GM18520 (cell line): ENCODE measurements around the gene ITSN2.
"Not testable (repeated sequence)": the region's sequence is repeated elsewhere in the genome, so short reads cannot be mapped to it uniquely, and the experiment has no call there.

Experiments
- ATAC-seq: cut with Tn5 transposase; IDR thresholded peaks from one replicate; pipeline ENCODE4 v1.9.1; 2021; ENCODE audit not compliant: unreplicated experiment

Gene ITSN2

GRCh38 chr2:24222946-24223345, 137.4 kb downstream of the ITSN2 start:
- ATAC-seq = no peak

- ATAC-seq = no peak
These were observed 138.8 kb downstream of the ITSN2 start for GRCh38 chr2:24221343-24222050.

- ATAC-seq = no peak
These were observed 139.6 kb downstream of the ITSN2 start for GRCh38 chr2:24220554-24221291.

GRCh38 chr2:24214880-24215279, 145.5 kb downstream of the ITSN2 start:
- ATAC-seq = peak; percentile 96

GRCh38 chr2:24211408-24211807, 148.9 kb downstream of the ITSN2 start:
- ATAC-seq = no peak

- no peak for ATAC-seq
These were observed 149.6 kb downstream of the ITSN2 start for GRCh38 chr2:24210723-24211122.

GRCh38 chr2:24210106-24210455, 150.3 kb downstream of the ITSN2 start:
- ATAC-seq = no peak

- ATAC-seq = no peak
These were observed 150.8 kb downstream of the ITSN2 start for GRCh38 chr2:24209389-24210105.

GRCh38 chr2:24208490-24208889, 151.8 kb downstream of the ITSN2 start:
- ATAC-seq = no peak

GRCh38 chr2:24207359-24207758, 153.0 kb downstream of the ITSN2 start:
- no peak for ATAC-seq

- no peak for ATAC-seq
These were observed 153.6 kb downstream of the ITSN2 start for GRCh38 chr2:24206714-24207113.

GRCh38 chr2:24206242-24206641, 154.1 kb downstream of the ITSN2 start:
- no peak for ATAC-seq

- no peak for ATAC-seq
These were observed 155.2 kb downstream of the ITSN2 start for GRCh38 chr2:24205131-24205530.

GRCh38 chr2:24204505-24204904, 155.8 kb downstream of the ITSN2 start:
- no peak for ATAC-seq

- ATAC-seq = no peak
These were observed 156.6 kb downstream of the ITSN2 start for GRCh38 chr2:24203787-24204150.

GRCh38 chr2:24203029-24203786, 157.1 kb downstream of the ITSN2 start:
- ATAC-seq = no peak

- no peak for ATAC-seq
These were observed 159.5 kb downstream of the ITSN2 start for GRCh38 chr2:24200799-24201198.

GRCh38 chr2:24199968-24200590, 160.3 kb downstream of the ITSN2 start:
- no peak for ATAC-seq

GRCh38 chr2:24197213-24197612, 163.1 kb downstream of the ITSN2 start:
- ATAC-seq = not testable (repeated sequence)

- ATAC-seq = no peak
These were observed 168.5 kb downstream of the ITSN2 start for GRCh38 chr2:24191848-24192247.

GRCh38 chr2:24191156-24191555, 169.2 kb downstream of the ITSN2 start:
- no peak for ATAC-seq
